Activated CD4-positive, alpha-beta T cell treated with anti-CD3 and anti-CD28 coated beads for 24 hours (primary cell): ENCODE results near the gene SLC22A25.
"Not testable (repeated sequence)": the region's sequence is repeated elsewhere in the genome, so short reads cannot be mapped to it uniquely, and the experiment has no call there.

Experiments
- DNase-seq, 2 donors: peaks; one replicate each; pipeline ENCODE4 v3.0.0-alpha.2; 2020; ENCODE audit warnings: low read depth in 2 of 2

Gene SLC22A25

DNA sequence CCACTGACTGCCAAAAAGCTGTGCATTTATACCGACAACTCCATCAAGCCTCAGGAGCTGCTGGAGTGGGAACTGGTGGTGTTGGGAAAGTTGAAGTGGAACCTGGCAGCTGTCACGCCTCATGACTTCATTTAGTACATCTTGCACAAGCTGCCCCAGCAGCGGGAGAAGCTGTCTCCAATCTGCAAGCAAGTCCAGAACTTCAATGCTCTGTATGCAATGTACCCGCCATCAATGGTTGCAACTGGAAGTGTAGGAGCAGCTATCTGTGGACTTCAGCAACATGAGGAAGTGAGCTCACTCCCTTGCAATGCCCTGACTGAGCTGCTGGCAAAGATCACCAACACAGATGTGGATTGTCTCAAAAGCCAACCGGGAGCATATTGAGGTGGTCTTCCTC is at the start of gene SLC22A25:
SLC22A25 (minus strand) TSS at position 67 of the 400 bp plus-strand sequence. CDS start 13,947 bp downstream, outside the sequence.
- DNase-seq: no peak

DNA sequence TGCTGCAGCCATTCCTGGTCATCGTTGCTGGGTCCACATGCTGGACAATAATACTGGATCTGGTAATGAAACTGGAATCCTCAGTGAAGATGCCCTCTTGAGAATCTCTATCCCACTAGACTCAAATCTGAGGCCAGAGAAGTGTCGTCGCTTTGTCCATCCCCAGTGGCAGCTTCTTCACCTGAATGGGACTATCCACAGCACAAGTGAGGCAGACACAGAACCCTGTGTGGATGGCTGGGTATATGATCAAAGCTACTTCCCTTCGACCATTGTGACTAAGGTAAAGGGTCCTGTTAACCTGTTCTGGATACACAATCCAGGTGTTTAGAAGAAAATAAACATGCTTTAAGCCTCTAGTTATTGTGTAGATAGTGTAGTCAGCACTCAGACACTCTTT is 46.9 kb upstream of the SLC22A25 start:
- no peak for DNase-seq

DNA sequence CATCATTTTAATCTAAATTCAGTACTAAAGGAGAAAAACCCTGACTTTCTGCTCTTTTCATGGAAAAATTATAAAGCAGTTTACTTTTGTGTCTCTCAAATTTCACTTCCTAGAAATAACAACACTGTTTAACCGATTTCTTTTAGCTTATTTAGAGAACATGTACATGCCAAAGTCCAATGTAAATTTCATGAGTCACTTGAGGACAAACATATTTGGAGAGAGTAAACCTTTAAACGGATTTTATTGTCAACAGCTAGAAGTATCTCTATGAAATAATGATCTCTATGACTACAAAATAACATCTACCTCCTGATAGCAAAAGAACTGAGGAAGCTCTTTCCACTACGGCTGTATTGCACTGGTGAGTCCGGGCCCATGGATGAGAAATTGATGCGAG is 46.3 kb upstream of the SLC22A25 start:
- no peak for DNase-seq

DNA sequence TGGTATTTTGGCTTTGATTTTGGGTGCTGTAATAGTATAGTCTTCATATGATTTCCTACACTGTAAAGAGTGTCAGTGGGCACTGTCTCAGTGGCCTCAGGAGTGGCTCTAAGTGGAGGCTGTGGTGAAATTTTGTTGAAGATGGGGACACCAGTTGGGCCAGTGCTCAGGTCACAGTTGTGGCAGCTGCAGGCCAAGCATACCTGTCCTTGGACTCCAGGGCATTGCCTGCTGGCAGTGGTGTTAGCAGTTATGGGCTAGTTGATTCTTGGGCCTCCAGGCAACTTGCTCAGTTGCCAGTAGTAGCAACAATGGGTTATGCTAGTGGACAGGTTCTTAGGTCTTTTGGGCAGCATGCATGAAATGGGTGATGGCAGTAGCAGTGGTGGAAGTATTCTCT is 39.2 kb upstream of the SLC22A25 start:
- DNase-seq: no peak

DNA sequence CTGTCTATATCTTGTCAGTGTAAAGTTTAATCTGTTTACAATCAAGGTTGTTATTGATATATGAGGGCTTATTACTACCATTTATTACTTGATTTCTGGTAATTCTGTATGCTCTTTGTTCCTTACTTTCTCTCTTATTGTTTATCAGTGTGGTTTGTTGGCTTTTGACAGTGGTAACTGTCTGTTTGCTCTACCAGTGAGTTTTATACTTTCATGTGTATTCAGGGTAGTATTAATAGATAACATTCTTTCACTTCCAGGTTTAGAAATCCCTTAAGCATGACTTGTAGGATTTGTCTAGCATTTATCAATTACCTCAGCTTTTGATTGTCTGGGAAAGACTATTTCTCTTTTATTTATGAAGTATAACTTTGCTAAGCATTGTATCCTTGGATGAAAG is 37.5 kb upstream of the SLC22A25 start:
- DNase-seq: no peak

DNA sequence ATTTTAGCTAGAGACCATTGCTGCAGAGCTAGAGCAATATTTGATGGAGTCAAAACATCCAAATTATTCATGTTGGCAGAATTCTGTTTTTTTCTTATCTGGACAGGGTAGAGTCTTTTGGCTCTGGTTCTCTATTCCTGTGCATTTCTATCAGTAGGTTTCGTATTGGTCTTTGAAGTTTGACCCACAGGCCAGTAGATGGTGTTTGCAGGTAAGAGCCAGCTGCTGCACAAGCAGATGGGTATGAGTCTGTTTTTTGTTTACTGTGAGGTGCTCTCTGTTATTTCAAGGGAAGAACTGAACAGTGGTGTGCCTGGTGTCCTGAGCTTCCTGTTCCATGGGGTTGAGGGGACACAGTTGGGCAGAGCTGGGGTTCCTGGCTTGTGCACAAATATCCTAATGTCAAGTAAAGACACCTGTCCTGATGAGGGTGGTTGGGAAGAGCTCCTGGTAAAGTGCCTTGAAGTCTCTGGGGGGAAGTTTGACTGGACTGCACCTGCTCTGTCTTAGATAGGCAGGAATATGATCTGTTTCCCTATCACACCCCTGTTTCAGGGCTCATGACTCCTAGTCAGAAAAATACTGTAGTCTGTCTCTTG is 34.0 kb upstream of the SLC22A25 start:
- no peak for DNase-seq

DNA sequence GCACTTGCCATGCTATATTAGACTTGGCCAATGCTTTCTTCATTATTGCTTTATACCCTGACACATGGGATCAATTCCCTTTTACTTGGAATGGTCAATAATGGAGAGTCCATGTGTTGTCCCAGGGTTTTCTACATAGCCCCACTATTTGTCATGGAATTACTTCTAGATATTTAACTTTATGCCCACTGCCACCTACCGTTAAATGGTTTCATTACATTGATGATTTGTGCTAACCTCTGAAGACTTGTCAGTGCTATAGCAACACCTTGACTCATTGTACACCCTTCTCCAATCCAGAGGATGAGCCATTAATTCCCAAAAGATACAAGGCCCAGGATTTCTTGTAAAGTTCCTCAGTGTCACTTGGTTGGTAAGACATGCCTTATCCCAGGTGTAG is 31.4 kb upstream of the SLC22A25 start:
- no peak for DNase-seq

DNA sequence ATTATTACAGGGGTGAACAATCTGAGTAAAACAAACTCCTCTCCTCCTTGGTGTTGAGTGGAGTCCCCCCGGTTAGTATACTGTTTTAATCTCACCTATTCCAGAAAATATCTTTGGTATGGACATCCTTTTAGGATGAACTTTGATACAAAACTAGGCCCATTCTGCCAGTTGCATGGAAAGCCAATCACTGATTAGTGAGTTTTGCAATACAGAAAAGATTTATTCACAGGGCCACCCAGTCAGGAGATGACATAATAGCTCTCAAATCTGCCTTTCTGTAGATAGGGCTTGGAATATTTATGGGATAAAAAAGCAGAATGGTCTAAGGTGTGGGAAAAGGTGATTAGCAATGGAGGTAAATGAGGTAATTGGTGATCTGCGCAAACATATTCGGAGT is 30.3 kb upstream of the SLC22A25 start:
- no peak for DNase-seq

DNA sequence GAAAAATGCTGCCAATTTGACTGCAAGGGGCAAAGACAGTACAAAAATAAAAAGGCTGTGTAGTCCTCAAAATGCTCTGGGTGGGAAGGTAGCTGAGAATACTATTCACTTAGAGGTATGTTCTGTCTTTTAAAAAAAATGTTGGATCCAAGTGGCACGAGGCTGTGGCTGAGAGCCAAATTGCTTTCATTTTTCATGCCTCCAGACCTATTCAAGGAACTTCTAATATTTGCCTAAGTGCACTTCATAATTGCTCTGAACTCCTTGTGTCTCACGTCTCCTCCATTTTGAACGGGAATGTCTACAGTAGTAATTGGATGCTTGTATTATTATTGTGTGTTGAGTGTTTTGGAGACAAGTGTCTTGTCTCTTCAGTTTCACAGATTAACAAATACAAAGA is 19.1 kb upstream of the SLC22A25 start:
- no peak for DNase-seq

DNA sequence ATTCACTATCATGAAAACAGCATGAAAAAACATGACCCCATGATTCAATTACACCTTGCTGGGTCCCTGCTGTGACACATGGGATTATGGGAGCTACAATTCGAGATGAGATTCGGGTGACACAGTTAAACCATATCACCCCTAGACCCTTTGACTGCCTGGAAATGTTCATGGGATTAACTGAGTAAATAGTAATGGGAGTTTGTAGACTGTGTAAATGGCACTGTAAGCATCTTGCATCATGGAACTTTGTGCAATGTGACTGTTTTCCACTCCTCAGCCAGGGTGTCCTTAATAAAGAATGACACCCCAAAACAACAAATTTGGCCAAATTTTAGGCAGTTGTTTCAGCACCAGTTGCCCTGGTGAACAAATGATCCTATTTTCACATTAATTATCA is 7.9 kb upstream of the SLC22A25 start:
- DNase-seq: no peak

DNA sequence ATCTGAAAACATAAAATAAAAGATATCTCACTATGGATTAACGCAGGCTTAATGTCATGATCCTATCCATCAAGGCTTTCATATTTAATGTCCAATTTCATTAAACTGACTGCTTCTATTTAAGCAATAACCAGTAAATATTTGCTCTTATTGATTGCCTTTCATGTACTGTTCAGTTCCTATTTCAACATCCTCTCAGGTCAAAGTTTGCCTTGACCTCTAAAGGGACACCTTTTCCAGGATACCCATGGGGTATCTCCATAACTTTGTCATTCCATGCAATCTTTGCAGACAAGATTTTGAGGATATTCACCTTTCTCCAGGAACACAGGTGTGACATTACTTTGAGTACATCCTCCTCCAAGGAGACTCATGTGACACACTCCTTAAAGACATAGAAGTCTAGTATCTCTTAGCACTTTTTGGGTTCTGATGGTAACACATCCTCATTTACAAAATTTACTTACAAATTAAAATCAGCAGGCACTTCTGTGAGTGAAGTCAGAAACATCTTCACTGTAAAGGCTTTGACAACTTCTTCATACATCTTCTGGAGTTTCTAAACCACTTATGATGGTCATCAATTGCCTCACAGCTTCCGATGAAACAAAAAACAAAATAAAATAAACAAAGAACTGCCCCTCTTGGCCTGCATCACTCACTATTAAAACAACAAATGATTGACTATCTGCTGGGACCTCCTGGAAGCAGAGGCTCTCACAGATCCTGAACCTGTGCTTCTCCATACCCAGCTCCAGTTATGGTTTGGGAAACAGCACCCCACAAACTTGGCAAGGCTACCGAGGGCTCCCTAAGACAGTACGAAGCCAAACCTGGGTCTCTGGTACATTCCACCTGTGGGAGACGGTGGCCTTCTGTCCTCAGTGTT is 7.0 kb upstream of the SLC22A25 start:
- DNase-seq: no peak

DNA sequence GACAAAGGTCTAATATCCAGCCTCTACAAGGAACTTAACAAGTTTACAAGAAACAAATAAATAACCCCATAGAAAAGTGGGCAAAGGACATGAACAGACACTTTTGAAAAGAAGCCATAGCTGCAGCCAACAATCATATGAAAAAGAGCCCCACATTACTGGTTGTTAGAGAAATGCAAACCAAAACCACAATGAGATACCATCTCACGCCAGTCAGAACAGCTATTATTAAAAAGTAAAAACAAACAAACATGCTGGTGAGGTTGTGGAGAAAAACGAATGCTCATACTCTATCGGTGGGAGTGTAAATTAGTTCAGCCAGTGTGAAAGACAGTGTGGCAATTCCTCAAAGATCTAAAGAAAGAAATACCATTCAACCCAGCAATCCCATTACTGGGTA is 5.6 kb upstream of the SLC22A25 start:
- DNase-seq: no peak

DNA sequence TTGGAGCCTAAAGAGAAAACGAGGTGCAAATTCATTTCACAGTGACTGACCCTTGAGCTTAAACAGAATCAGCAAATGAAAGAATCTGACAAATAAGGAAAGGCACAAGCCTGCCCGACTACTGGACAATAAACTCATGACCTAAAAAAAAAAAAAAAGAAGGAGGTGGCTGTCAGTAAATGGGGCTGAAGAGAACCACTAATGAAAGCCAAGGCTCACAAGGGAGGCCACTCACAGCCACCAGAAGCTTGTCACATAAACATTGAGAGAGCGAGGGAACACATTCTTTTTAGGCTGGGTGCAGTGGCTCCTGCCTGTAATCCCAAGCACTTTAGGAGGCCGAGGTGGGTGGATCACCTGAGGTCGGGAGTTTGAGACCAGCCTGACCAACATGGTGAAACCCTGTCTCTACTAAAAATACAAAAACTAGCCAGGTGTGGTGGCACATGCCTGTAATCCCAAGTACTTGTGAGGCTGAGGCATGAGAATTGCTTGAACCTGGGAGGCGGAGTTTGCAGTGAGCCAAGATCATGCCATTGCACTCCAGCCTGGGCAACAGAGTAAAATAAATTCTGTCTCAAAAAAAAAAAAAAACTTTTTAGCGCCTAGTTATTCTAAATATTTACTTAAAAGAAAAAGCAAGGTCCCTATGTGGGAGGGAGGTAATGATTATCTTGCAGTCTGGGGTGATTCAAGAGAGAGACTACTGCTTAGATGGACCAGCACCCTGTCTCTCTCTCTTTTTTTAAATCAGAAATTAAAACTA is 4.0 kb upstream of the SLC22A25 start:
- DNase-seq: not testable (repeated sequence)

DNA sequence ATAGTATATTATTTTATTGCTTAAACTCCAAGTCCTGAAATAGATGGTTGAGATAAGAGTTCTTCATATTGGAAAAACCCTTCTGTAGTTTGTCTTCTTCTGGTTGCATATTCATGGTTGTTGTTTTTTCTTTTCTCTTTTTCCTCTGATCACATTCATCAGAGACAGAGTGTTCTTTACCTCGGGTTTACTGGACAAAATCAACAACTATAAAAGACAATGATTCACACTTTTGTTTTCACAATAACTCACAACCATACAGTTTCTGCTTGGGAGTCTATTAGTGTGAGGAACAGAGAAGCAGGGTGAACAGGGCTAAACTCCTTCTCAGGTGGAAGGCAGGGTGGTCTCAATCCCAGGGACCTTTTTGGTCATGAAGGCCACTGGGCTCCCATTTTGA is 2.6 kb upstream of the SLC22A25 start:
- DNase-seq: no peak

DNA sequence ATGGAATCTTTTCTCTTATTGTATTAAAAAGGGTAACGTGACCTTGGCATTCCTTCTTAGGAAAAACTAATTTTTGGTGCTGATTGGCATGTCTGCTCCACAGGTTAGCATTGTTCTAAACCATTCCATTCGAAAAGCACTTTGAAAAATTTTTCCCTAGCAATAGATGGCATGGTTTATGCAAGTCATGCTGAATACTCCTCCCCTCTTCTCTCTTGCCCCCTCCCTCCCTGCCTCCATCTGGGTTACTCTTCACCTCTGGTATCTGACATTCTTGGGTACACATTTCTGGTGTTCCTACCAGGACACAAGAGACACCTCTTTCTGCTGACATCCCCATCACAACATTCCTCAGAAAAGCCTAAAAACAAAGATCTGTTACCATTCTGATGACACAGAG is 1.5 kb upstream of the SLC22A25 start:
- no peak for DNase-seq

DNA sequence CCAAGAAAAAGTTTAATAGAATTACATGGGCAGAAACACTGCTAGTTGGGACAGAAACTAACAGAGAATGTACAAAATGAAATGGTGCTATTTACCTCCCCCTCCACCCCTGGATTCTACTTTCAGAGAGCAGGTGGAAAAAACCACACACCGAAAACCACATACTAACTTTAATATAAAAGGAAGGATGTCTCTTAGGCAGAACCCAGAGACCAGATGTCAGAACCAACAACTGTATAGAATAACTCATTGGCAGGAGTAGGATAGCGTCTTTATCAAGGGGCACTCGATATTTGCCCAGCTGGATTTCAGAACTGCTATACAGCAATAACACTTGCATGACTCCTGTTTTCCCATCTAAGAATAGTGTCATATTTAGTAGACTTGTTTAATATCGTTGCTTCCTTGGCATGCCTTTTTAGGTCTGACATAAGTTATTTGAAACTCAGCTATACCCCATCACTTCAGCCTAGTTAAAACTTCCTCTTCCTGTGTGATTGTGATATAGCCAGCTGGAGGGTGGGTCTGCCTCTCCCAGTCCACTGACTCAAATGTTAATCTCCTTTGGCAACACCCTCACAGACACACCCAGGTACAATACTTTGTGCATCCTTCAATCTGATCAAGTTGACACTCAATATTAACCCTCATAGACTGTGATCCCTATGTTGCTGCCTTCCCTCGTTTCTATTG is 1.2 kb downstream of the SLC22A25 start:
- DNase-seq: no peak

DNA sequence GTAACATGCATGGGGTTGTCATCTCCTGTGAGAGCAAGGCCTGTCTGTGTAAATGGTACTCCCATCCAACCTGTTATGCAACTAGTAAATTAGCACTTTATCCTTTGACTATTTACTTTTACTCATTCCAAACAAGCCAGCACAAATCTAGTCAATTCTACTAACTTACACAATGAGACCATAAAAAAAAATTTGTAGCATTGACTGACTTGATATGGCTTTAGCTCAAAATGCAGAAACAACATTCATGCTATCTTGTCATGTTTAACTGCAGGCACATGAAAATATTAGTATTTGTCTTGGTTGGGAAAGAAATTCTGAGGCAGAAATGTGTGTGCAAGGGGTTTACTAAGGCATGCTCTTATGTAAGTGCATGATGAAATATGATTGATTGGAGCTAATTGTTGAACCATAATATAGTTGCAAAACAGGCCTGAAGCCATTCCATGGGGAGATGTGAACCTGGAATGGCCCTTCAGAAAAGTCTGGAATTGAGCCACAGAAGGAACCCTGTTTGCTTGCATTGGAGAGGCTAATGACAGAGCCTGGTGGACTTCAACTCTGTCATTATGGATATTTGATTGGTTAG is 2.5 kb downstream of the SLC22A25 start:
- no peak for DNase-seq

DNA sequence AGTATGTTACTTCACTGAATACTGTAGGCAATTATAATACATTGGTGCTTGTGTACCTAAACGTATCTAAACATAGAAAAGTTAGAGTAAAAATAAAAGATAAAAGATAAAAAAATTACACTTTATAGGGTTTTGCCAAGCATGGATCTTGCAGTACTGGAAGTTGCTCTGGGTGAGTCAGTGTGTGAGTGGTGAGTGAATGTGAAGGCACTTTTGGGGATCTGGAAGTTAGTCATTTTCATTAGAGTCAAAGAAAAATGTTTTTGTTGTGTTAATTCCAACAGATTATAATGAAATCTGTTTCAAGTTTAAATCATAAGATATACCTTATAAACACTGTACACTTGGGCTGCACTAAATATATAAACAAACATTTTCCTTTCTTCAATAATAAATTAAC is 3.3 kb downstream of the SLC22A25 start:
- DNase-seq: no peak

DNA sequence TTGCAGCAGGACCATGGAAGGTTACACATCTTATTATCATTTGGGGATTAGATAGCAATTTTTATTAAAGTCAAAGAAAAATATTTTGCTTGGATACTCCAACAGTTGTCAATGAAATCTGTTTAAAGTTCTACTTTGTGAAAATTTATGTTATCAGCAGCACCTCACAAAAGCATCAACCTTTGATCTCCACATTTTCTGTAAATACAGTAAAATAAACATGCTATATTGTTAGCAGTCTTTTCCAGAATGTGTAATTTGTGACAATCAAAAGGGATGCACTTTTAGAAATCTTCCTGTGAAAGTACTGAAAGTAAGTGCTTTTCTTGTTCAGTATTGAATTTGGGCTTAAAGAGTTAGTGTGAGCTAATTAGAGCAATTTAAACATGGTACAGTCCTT is 4.1 kb downstream of the SLC22A25 start:
- no peak for DNase-seq

DNA sequence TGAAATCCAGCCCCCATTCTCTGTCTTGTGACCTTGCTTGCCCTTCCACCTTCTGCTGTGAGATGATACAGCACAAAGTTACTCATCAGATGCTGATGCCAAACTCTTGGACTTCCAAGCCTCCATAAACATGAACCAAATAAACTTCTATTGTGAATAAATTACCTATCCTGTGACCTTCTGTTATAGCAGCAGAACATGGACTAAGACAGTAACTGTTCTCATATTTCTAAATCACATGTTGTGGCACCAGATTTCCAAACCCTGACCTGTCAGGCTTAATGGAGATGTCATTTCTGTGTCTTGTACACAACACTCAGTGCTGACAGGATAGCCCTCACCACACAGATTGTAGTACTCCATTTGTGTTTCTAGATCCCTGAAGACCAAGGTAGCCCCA is 6.0 kb downstream of the SLC22A25 start:
- no peak for DNase-seq
